GM21723 (cell line): ENCODE results near the gene RYR3.

Source experiments
- ATAC-seq: cut with Tn5 transposase; IDR thresholded peaks from one replicate; pipeline ENCODE4 v1.9.1; 2021; ENCODE audit warnings: mild to moderate bottlenecking, moderate library complexity; ENCODE audit not compliant: unreplicated experiment

The RYR3 gene

DNA sequence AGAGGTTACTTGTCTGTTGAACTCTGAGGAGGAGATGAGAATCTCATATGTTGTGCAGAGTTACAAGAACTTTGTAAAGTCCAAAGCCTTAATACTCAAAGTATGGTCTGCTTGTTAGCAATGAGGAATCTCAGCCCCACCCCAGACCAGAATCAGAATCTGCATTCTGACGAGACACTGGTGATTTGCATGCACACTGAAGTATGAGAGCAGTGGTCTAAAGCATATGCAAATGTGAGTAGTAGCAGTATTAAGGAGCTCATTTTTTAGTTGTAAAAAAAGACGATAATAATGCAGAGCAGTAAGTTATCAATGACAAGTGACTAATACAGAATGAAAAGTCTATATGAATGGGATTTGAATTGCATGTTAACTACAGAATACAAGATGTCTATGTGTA is 327.7 kb downstream of the RYR3 start:
- ATAC-seq, result no peak

DNA sequence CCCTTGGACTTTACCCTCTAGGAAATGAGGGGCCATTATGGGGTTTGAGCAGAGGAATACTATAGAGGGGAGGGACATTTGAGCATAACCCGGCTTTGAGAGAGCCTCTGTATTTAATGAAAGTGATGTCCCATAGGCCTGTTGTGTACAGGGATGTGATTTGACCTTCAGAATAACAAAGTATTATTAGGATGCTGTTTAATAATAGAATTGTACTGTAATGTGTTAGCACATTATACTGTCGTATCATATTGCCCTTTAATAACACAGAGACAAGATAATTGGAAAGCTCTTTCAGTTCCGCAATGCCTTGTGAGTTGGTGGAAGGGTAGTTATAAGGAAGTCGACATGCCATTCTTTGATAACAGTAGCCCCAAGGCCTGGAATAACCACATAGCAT is 328.3 kb downstream of the RYR3 start:
- no peak for ATAC-seq

DNA sequence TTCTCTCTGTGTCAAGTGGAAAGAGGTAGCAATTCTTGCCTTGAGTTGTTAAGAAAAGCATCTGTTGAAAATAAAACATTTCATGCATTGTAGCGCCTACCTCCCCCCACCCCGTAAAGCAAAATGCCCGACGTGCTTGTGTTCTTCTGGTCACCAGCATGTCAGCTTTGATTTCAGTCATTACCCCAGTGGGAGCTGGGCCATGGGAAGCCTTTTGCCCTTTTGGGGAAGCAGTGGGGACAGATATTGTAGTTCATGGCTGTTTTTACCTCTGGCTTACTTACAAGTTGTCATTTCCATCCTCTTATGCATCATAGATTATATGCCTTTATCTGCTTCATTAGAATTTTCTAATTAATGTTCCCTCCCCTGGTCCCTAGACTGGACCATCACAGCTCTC is 328.7 kb downstream of the RYR3 start:
- ATAC-seq, result no peak

DNA sequence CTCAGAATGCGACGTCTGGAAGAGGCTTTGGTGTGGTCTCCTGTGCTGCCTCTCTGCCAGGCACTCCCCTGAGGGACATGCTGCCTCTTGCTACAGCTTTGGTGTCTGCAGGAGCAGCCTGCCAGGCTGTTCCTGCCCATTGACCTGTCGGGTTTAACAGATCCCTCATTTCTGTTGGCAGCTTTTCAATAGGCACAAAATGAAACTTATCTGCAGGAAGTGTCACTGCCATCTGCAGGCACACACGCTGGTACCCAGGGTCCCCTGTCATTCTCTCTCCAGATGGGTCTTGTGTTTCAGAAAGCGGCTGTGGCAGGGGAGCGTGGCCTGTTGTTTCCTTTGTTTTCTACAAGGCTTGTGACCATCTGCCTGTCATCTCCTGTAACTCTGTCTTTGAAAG is 329.2 kb downstream of the RYR3 start:
- no peak for ATAC-seq

DNA sequence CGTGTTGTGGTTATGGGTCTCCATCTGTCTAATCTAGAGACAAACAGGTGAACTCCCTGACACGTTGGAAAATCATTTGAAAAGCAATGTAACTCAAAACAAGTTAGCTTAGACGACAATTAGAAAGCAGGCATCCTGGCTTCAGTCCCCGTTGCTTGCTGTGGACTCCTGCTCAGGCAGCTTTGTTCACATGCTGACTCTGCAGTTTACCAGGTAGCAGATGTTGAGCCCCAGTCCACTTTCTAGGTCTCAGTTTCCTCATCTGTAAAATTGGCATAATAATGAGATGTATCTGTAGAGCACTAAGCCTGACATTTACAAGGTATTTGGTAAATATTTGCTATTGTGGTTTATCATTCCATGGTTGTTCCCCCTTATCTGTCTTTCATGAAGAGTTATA is 330.3 kb downstream of the RYR3 start:
- no peak for ATAC-seq

DNA sequence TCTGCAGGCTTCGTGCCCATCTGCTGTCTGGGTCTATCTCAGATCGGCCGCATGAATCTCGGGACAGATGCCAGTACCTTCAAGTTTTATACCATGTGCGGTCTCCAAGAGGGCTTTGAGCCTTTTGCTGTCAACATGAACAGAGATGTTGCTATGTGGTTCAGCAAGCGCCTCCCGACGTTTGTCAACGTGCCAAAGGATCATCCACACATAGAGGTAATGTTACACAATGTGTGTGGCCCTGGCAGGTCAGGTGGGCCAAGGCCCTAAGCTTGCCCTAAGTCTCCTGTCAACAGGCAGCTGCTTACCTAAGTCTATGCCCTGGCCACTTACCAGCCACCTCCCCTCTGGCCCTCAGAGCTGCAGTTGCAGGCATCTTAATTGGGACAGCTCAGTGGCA is 333.5 kb downstream of the RYR3 start:
- no peak for ATAC-seq

DNA sequence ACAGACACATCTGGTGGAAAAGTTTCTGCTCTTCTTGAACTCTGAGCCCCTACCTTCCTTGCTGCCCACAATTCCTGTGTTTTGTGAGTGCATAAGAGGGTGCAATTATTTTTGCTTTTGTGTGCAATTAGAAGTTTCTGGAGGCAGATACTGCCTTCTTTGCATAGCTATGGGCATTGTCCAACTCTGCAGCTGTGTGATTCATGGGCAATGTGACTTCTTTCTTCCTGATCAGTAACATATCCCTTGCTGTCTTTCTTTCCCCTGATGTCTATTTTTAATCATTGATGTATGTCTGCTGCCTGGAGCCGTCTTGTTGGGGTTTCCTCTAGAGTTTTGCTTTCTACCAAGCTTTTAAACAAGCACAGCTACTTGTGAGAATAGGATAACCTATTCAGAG is 336.0 kb downstream of the RYR3 start:
- no peak for ATAC-seq

DNA sequence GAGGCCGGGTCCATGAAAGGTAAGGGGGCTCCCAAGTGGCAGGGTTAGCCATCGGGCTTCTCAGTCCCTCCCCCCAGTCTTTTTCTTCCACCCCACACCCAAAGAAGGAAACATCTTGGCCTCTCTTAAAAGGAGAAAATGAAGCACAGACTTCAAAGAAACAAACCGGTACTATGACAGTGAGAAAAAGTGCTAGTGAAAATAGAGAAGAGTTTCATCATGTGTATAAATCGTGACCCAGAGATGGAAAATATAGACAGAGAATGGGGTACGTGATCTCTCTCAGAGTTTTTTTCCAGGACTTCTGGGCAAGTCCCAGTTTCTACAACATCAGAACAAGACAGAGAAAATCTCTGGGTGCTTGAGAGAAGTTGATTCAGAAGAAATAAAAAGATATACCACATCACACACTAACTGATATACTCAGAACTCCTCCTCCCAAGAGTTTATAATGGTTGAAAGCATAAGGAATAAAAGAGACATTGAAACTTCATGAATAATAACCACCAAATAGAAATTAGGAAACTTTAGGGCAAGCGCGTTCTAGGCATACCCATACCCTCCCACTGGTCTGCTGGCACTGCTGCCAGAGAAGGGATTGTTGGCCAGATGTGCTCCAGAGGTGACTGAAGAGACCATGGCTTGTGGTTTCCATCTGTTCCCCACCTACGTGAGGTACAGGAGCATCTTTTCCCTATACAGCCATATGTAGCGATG is 338.6 kb downstream of the RYR3 start:
- no peak for ATAC-seq

DNA sequence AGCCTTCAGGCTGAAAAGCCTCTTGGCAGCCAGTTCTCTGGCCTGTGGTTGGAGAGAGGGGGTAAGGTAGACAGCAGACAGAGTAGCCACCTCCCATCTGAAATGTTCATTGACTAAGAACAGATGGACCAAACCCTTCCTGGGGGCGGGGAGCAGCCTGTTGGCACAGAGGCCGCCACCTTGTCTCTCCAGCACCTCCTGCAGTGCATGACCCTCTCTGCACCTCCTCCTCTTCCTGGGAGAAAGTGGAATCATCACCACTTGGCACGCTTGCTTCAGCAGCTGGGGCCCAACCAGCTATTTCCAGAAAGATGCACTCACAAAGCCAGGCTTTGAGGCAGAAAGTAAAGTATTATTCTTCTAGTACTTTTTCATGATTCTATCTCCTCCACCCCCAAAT is 344.1 kb downstream of the RYR3 start:
- no peak for ATAC-seq

DNA sequence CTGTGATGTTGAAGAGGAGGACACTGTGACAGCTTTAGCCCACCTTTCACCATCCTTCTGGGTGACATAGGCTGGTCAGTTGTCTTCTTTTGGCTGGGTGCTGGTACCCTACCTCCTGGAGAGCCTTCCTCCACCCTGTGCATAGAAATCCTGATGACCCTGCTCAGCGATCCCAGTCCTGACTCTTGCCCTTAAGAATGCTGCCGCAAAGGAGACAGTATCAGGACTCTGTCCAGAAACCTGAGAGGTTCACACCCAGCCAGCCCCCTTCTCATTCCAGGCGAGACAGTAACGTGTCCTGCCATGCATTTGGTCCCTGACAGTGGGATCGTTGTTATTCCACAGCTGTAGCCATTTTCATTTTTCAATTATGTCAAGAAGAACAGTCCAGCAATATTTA is 344.7 kb downstream of the RYR3 start:
- ATAC-seq, result no peak

DNA sequence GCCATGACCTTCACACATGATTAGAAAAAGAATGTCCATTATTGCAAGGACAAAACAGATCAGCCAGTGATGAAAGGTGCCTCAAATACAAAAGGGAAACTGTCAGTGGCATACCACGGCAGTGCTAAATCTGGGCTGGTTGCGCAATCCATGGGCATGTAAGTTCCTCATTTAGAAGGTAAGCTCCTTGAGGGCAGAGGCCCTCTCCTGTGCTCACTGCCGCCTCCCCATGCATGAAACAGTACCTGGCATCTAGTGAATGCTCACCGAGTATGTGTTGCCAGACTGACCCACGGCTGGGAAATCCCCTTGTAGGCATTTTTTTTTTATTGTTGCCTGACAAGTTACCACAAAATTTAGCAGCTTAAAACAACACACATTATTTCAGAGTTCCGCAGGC is 345.4 kb downstream of the RYR3 start:
- no peak for ATAC-seq

DNA sequence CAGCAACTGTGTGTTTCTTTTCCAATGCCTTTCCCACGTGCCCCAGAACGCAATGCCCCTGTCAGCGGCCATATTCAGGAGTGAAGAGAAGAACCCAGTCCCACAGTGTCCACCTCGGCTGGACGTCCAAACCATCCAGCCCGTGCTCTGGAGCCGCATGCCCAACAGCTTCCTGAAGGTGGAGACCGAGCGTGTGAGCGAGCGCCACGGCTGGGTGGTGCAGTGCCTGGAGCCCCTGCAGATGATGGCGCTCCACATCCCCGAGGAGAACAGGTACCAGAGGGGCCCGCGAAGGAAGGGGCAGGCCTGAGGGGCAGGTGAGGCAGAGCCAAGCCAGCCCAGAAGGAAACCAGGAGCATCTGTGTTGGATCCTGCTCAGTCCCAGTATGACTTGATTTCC is 349.4 kb downstream of the RYR3 start:
- no peak for ATAC-seq

DNA sequence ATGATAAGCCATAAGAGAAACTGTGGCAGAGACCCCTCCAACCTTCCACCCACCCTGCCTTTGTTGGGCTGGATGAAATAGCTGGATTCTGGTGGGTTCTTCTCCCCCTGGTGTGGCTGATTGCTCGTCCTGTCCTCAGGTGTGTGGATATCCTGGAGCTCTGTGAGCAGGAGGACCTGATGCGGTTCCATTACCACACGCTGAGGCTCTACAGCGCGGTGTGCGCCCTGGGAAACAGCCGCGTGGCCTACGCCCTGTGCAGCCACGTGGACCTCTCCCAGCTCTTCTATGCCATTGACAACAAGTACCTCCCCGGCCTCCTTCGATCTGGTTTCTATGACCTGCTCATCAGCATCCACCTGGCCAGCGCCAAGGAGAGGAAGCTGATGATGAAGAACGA is 351.2 kb downstream of the RYR3 start:
- no peak for ATAC-seq

DNA sequence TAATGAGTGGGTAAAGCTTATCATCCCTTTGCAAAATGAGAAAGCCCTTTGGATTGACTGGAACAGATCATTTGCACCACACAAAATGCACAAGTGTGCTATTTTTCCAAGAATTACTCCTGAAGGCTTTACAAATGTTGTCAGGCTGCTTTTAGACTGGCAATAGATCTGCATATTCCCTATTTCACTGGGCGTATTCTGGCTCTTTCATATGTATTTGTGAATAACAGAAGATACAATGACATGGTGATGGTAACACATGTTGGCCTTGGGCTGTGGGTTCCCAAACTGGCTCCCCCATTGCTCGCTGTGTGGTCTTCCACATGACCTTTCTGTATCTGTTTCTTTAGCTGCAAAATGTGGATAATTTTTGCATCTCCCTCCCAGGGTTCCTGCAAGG is 354.2 kb downstream of the RYR3 start:
- ATAC-seq, result no peak

DNA sequence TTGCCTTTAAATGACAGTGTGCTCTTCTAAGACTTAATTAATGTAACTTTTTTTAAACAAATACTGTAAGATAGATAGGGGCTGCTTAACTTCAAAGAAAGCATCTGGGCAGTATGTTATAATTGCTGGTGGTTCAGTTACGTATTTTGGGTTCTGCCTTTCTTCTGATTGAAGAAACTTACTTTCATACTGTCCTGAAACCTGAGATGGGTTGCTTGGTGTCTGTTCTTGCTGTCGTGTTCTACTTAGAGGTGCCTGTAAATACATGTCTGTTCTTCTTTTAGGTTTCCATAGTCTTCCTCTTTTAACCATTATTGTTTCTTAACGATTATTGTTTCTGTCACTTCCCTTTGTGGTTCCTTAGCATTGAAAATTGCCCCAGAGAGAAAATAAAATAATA is 359.8 kb downstream of the RYR3 start:
- no peak for ATAC-seq

DNA sequence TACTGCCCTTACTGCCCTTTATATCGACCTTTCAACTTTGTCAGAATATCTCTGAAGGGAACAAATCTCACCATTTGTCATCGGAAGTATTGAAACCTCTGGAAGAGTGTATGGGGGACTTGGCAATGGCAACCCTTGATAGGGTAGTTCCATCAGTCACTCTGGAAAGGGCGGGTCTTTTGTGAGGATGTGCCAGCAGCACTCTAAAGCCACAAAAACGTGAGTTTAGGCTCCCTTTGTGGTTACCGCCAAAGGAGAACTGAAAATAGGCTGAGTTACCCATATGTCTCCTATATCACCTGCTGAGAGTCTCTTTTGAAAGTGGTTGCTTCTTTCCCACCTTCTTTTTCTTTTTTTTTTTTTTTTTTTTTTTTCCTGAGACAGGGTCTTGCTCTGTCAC is 360.7 kb downstream of the RYR3 start:
- no peak for ATAC-seq

DNA sequence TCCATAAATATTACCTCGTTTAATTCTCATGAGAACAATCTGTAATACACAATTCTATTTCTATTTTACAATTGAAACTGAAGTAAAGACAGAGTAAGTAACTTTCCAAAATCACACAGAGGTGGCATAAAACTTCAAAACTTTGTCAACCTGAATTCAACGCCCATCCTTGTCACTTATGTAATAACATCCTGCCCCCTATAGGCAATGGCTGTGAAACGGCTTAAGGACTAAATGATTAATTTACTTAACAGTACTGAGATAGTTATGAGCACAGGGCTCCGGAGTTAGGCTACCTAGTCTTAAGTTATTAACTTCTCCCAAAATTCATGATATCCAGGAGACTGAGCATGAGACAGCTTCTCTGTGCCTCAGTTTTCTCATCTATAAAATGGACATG is 364.5 kb downstream of the RYR3 start:
- ATAC-seq, result no peak

DNA sequence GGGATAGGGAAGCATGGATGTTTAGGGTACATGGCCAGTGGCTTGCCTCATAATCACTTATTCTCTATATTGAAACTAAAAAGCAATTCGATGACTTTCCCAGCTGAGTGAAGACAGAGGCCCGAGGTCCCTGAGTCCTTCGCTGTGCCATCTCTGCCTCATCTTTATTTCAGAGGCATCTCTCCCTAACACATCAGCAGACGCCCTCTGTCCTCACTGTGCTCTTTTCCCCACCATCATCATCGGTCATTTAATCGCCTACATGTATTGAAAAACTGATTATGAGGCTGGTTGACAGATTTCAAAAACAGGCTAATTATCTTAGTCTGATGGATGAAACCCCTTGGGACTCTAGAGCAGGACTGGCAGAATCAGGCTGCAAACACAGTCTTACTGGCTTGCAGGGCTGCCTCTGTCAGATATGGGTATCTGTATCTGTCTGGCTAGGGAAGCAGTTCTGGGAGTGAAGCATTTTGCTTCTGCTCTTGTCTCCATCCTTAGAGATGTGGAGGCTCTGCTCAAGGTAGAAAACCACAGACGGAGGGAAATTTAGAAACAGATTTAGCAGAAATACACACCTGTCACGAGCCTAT is 366.6 kb downstream of the RYR3 start:
- no peak for ATAC-seq

DNA sequence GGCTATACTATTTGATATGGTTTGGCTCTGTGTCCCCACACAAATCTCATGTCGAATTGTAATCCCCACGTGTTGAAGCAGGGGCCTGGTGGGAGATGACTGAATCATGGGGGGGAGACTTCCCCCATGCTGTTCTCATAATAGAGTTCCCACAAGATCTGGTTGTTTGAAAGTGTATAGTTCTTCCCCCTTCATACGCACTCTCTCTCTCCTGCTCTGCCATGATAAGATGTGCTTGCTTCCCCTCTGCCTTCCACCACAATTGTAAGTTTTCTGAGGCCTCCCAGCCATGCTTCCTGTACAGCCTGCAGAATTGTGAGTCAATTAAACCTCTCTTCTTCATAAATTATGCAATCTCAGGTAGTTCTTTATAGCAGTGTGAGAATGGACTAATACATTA is 367.4 kb downstream of the RYR3 start:
- ATAC-seq, result no peak

DNA sequence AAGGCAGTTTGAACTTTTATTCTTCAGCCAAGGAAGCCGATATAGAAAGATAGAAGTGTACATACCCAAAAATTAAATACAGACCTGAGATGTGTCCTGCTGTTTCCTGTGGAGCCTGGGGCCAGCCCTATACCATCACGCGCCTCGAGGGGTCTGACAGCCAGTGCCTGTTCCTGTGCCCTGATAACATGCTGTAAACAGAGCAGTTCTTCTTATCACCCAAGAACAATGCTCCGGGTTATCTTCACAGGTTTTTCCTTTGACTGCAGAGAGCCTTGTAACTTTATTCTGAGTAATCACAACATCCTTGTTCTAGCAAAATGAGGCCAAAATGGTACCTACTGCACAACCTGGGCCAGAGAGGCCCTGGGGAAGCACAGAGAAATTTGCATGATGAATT is 367.8 kb downstream of the RYR3 start:
- ATAC-seq, result no peak

DNA sequence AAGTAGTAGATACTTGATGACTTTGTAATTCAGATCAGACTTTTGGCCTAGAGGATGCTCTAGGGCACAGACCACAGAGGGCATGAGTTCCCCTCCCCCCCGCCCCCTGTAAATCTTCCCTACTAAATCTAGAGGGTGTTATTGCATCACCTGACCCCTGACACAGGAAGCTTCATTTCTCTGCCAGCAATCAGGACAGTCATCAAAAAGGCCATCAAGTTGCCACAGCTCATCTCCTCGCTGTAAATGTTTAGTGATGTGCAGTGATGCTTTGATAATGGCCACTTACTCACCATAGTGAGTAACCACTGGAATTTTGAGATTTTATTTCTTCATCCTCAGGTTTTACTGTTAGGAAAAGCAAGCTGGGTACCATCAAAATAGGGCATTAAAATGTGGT is 368.3 kb downstream of the RYR3 start:
- ATAC-seq, result no peak

DNA sequence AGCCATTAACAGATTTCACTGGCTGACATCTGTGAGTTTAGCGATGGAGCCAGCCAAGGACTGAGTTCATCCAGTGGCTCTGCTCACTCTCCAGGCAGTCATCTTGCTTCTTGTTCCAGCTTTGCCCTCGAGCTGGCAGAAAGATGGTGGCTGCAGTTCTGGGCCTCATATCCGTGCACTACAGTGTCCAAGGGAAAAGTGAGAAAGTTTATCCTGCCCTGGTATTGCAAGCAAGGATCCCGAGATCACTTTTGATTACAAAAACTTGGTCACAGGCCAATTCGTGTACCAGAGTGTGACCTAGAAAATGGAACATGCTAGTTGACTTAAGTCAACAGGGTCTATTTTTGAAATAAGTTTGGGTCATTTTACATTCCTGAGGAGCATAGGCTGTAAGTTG is 369.6 kb downstream of the RYR3 start:
- ATAC-seq, result no peak

DNA sequence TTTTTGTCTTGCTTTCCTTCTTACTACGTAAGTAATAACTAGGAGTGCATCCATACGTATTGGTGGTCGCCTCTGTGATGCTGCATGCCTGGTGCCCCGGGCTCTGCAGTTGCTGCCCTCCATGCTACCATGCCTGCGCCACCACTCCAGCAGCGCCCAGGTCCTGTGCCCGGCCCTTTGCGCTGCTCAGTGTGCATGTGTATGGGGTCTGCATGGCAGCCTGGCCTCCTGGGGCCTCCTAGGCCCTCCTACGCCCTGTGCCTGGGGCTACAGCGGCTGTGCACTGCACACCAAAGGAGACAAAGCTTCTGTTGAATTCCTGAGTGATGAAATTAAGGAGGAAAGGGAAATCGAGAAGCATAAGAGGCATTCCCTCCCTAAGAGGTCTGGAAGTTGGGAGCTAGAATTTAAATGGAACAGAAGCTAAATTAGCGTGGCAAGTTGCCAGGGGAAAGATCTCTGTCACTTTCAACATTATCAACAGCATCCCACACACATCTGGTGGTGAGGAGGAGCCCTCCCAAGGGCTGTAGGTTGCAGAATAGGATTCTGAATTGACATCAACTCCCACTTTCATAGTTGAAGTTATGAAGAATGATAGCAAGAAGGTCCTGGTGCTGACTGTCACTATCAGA is 382.5 kb downstream of the RYR3 start:
- no peak for ATAC-seq
